ENCODE measurements around the gene ABTB1. TPM values are rescaled to one million over a fixed set of nuclear protein-coding genes. Genes with fewer than 3 reads are reported as not detected.

Gene ABTB1
- total and polyA plus RNA-seq, 2 of the 13 experiments (the other 11 are each of a cell fraction or from before 2014, with no cell fraction given): 0.42 to 14.5 TPM

GRCh38 chr3:127672429-127673190 lies at the start of gene ABTB1 (continued):
- TF ChIP-seq ZNF512 (CRISPR knock-in tag; IDR thresholded peaks at IDR 0.05) (no peak), SP5 (CRISPR knock-in tag; IDR thresholded peaks at IDR 0.05; ENCODE audit: borderline replicate concordance, low read depth) (no peak), ZNF446 (CRISPR knock-in tag; IDR thresholded peaks at IDR 0.05) (no peak), FOXA3 (CRISPR knock-in tag; IDR thresholded peaks at IDR 0.05) (peak; percentile 42; the same call in 1 of the 2 replicates), GABPB1 (CRISPR knock-in tag; IDR thresholded peaks at IDR 0.05) (peak; percentile 73), DZIP1 (CRISPR knock-in tag; IDR thresholded peaks at IDR 0.05) (no peak), ARID4A (CRISPR knock-in tag; IDR thresholded peaks at IDR 0.05; ENCODE audit: borderline replicate concordance) (peak; percentile 62; the same call in 1 of the 2 replicates)

Data from HepG2 (cell line).